NCI-H748 (cell line): ENCODE measurements around the gene CLSTN1.

Source experiments
- DNase-seq: peaks from one replicate; lab custom pipeline; 2025; ENCODE audit not compliant: unreplicated experiment; lab: John Stamatoyannopoulos, UW

The CLSTN1 gene

DNA sequence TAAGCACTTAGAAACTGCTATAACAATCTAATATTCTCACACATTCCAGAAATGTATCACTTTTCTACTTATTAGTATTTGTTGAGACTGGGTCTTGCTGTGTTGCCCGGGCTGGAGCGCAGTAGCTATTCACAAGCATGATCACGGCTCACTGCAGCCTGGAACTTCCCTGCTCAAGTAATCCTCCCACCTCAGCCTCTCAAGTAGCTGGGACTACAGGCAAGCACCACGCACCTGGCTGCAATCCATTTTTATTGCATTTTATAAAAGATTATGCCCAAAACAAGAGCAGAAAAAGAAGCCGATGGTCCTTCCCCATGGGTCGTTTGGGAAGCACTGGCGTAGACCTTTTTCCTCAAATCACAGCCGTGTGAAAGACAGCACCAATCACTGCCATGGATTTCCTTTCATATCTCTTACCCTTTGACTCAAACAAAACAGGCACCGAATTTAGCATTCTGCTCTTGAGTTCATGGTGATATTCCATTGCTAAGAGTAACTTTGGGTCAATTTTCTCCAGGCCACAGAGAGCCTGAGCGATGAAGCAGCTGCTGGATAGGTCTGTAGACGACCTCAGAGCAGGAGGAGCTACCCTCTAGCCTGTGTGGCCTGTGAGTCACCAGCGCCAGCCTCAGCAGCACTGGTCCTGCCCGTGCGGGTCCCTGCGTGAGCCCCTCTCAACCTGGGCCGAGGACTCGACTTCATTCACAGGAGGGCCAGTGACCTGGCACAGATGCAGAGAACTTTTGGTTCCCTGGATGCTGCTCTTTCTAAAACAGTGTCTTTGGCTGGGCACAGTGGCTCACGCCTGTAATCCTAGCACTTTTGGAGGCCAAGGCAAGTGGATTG is 91.4 kb downstream of the CLSTN1 start:
- no peak for DNase-seq

DNA sequence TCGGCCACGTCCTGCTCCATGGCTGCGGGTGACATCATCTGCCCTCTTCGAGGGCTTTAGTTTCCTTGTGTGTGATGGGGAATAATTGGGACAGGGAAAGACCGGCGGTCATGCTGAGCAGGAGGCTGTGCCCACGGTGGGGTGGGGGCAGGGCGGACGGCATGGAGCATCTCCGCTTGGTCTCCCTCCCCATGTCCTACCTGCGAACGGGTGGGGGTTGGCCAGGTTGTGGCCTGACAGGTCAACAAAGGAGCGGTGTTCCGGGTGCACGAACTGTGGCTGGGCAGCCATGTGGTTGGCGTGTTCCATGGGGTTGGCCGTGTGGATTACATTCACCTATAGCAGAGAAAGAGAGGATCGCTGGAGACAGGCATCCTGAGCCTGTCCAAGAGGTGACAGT is 92.2 kb downstream of the CLSTN1 start:
- no peak for DNase-seq

DNA sequence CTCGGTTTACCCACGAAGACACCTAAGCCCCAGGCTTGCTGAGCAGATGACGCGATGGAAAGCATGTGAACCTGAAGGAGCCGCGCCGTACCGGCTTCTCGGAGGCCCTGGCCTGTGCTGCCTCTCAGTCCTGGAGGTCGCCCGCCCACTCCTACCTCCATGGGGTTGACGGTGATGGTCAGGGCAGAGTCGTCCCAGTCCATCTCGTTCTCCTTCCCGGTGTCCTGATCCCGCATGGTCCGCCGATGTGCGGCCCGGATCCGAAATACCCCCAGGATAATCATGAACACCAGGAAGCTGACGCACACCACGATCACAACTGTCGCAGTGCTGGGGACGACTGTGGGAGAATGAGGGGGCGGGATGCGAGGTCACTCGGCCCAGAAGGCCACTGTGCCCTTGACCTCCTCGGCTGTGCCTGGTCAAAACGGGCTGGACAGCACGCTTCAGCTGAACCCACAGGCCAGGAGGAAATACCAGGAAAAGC is 92.7 kb downstream of the CLSTN1 start:
- DNase-seq, result no peak

DNA sequence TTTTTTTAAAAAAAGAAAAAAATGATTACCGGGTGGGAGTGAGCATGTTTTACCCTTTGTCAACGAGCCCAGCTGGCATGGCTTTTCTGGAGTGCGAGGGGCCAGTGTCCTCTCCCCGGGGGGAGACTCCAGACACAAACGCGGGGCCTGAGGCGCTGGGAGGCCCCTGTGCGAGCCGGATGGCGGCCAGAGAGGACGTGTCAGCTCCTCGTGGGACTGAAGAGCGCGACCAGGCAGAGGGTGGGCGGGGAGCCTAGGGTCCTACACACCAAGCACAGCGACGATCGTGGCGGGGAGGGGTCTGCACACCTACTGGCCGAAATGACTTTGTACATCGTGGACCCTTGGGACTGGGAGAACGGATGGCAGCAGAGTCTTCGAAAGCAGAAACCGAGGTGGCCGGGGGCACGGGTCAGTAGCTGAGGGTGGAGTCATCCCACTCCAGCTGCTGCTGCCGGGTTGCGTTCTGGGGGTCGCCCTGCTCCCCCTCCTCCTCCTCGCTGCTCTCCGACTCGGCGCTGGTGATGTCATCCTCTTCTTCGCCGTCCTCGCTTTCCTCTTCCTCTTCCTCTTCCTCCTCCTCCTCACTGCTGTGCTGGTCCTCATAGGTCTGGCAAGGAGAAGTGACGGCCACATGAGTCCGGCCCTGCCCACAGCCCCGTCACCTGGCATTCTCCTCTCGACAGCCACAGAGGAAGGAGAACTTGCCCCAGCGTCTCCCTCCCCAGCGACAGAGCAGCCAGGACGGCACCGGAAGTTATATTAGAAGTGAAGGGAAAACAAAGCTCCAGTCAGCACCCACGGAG is 93.5 kb downstream of the CLSTN1 start:
- DNase-seq, result no peak

DNA sequence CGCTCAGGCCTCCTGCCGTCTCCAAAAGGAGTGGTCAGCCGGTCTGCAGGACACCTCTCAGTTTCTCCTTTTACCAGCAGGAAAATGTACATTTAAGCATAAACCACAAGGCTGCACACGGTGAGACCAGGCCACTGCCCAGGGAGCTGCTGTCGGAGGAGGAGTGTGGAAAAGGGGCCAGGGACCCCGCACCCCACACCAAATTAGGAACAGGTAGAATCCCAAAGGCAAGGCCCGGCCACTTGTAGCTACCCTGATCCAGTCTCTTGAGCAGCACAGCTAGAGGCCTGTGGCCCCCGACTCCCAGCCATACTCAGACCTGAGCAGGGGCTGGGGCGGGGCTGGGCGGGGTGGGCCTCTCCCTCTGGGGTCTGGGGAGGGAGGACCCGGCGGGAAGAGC is 94.2 kb downstream of the CLSTN1 start:
- no peak for DNase-seq

DNA sequence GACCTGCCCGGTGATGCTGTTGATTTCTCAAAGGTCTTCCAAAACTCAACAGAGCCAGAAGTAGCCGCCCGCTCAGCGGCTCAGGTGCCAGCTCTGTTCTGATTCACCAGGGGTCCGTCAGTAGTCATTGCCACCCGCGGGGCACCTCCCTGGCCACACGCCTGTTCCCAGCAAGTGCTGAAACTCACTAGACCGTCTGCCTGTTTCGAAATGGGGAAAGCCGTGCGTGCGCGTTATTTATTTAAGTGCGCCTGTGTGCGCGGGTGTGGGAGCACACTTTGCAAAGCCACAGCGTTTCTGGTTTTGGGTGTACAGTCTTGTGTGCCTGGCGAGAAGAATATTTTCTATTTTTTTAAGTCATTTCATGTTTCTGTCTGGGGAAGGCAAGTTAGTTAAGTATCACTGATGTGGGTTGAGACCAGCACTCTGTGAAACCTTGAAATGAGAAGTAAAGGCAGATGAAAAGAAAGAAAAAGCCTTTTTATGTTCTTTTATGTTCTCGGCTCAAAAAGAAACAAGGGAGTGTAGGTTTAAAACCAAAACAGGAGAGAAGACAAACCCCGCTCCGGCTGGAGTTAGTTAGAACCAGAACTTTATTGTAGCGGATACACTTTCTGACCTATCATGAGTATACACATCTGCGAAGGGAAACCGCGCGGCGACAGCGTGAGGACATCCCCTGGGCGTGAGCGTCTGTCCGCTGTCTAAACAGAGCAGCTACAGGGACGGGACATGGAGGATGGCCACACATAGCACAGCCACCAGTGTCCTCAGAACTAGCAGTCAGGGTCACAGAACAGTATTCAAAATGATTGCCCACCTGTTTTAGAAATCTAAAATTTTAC is 95.1 kb downstream of the CLSTN1 start:
- DNase-seq, result no peak

DNA sequence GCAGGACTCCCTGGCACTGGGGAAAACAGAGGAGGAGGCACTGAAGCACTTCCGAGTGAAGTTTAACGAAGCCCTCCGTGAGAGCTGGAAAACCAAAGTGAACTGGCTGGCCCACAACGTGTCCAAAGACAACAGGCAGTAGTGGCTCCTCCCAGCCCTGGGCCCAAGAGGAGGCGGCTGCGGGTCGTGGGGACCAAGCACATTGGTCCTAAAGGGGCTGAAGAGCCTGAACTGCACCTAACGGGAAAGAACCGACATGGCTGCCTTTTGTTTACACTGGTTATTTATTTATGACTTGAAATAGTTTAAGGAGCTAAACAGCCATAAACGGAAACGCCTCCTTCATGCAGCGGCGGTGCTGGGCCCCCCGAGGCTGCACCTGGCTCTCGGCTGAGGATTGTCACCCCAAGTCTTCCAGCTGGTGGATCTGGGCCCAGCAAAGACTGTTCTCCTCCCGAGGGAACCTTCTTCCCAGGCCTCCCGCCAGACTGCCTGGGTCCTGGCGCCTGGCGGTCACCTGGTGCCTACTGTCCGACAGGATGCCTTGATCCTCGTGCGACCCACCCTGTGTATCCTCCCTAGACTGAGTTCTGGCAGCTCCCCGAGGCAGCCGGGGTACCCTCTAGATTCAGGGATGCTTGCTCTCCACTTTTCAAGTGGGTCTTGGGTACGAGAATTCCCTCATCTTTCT is 96.7 kb downstream of the CLSTN1 start:
- no peak for DNase-seq

DNA sequence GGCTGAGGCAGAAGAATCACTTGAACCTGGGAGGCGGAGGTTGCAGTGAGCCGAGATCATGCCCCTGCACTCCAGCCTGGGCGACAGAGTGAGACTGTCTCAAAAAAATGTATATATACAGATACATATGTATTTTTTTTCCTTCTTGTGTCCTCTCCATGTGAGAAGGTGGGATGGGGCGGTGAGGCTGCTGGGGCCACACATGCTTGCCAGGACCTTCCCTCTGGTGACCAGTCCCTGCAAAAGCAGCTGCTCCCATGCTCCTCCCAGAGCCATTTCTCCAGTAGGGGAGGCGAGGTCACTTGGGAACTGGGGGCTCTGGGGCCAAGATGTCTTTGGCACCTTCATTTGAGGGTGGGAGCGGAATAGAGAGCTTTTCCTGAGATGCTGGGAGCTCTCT is 97.4 kb downstream of the CLSTN1 start:
- no peak for DNase-seq

DNA sequence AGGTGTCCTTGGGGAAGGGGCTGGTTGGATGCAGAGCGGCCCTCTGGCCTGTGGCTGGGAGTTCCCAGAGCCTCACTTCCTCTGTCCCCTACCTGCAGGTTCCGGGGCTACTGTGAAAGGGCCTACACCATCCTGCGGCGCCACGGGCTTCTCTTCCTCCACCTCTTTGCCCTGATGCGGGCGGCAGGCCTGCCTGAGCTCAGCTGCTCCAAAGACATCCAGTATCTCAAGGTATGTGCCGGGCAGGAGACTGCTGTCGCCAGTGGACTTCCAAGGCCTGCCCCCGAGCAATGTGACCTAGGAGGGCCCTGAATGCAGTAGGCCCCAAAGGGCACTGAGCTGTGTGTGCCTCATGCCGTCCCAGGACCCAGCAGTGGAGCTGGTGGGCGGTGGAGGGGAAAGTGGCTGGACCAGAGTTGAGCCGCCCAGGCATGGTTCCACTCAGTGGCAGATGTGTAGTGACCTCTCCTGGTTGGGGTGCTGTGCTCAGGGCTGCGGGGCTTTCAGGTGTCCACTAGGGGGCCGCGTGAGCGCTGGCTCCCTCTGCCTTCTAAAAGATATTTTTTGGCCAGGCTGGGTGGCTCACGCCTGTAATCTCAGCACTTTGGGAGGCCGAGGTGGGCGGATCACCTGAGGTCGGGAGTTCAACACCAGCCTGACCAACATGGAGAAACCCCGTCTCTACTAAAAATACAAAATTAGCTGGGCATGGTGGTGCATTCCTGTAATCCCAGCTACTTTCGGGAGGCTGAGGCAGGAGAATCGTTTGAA is 98.9 kb downstream of the CLSTN1 start:
- DNase-seq, result peak; percentile 28

DNA sequence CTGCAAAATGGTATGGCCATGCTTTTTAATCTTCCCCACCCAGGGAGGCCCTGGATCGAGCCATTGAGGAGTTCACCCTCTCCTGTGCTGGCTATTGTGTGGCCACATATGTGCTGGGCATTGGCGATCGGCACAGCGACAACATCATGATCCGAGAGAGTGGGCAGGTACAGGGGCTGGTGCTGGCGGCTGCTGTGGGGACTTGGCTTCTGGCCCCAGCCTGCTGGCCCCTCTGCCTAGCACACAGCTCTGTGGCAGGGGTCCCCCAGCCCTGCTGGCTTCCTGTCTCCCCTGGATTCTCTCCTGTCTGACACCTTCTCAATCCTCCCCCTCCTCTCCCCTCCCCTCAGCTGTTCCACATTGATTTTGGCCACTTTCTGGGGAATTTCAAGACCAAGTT is 99.8 kb downstream of the CLSTN1 start:
- no peak for DNase-seq

DNA sequence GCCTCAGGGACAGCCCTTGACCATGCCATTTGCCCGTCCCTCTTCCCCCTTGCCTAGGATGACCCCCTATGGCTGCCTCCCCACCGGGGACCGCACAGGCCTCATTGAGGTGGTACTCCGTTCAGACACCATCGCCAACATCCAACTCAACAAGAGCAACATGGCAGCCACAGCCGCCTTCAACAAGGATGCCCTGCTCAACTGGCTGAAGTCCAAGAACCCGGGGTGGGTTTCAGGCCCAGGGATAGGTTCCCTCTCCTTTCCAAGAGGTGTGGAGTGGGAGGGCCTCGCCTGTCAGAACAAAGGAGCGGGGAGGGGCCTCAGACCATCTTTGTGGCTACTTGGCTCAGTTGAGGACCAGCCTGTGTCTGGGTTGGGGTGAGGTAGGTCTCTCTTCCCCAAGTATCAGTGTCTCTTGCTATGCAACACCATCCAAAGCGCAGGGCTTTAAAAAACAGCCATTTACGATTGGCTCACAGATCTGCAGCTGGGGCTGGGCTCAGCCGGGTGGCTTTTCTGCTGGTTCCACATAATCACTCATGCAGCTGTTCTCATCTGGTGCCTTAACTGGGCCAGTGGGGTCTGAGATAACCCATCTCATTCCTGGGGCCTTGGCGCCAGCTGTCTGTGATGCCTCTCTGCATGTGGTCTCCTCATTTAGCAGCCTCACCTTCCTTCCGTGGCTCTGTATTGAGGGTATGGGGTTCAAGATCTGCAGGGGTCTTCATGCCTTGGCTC is 100.5 kb downstream of the CLSTN1 start:
- no peak for DNase-seq

DNA sequence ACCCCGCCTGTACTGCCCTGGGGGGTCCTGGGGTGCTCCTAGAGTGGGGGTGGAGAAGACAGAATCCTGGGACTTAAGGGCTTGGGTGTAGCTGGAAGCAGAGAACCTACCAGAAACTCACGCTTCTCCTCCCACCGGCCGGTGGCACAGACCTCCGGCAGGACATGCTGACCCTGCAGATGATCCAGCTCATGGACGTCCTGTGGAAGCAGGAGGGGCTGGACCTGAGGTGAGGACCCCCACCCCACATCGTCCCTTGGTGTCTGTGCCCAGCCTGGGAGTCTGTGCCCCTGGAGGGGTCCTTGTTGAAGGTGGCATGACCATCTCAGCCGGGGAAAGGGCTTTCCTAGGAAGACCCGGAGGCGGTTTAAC is 101.4 kb downstream of the CLSTN1 start:
- no peak for DNase-seq

DNA sequence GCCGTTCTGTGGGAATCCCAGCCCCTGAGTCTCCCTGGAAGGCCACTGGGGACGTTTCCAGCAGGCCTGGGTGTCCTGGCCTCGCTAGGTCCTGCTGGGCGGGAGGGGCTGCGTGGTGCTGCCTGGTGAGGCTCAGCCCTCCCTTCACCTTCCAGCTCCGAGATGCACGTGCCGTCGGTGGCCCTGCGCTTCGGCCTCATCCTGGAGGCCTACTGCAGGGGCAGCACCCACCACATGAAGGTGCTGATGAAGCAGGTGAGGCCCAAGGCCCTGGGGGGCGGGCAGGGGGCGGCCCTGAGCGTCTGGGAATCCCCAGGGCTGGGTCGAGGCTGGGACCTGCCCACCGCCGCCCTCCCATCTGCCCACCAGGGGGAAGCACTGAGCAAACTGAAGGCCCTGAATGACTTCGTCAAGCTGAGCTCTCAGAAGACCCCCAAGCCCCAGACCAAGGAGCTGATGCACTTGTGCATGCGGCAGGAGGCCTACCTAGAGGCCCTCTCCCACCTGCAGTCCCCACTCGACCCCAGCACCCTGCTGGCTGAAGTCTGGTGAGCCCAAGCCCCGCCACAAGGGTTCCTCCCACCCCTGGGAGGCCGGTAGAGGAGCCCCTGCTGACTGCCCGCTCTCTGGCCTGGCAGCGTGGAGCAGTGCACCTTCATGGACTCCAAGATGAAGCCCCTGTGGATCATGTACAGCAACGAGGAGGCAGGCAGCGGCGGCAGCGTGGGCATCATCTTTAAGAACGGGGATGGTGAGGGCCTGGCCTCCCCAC is 102.0 kb downstream of the CLSTN1 start:
- peak; percentile 16 for DNase-seq

DNA sequence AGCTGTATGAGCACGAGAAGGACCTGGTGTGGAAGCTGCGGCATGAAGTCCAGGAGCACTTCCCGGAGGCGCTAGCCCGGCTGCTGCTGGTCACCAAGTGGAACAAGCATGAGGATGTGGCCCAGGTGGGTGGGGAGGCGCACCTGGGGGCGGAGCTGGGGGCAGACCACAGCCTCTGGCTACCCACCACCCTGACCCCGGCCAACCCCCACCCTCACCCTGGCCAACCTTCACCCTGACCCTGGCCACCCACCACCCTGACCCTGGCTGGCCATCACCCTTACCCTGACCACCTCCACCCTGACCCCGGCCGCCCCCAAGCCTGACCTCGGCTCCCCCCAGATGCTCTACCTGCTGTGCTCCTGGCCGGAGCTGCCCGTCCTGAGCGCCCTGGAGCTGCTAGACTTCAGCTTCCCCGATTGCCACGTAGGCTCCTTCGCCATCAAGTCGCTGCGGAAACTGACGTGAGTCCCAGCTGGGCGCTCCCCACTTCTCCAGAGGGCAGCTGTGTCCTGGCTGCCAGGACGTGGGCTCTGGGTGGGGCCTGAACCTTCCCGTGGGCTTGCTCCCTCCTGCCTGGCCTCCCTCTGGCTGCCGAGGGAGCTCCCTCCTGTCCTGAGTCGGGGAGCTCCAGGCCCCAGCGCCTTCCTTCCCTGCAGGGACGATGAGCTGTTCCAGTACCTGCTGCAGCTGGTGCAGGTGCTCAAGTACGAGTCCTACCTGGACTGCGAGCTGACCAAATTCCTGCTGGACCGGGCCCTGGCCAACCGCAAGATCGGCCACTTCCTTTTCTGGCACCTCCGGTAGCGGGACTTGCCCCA is 102.8 kb downstream of the CLSTN1 start:
- no peak for DNase-seq

DNA sequence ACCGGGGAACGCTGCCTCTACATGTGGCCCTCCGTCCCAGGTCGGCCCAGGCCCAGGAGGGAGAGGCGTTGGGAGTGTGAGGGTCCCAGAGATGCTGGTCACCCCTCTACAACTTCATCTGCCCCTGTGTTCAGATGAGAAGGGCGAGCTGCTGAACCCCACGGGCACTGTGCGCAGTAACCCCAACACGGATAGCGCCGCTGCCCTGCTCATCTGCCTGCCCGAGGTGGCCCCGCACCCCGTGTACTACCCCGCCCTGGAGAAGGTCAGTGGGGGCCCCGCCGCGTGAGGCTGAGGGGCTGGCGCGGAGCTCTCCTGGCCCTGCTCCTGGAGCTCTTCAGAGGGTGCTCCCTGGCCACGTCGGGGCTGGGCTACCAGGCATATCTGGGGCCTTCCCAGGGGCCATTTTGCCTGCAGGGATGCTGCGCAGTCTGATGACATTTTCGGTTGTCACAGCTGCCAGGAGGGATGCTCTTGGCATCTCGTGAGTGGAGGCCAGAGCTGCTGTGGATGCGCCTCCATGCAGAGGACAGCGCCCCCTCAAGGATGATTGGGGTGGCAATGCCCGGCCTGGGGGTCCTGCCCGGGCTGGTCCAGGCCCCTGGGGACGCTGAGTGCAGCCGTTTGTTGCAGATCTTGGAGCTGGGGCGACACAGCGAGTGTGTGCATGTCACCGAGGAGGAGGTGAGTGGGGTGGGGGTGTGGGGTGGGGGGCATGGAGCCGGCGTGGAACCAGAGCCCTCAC is 103.6 kb downstream of the CLSTN1 start:
- DNase-seq, result no peak

DNA sequence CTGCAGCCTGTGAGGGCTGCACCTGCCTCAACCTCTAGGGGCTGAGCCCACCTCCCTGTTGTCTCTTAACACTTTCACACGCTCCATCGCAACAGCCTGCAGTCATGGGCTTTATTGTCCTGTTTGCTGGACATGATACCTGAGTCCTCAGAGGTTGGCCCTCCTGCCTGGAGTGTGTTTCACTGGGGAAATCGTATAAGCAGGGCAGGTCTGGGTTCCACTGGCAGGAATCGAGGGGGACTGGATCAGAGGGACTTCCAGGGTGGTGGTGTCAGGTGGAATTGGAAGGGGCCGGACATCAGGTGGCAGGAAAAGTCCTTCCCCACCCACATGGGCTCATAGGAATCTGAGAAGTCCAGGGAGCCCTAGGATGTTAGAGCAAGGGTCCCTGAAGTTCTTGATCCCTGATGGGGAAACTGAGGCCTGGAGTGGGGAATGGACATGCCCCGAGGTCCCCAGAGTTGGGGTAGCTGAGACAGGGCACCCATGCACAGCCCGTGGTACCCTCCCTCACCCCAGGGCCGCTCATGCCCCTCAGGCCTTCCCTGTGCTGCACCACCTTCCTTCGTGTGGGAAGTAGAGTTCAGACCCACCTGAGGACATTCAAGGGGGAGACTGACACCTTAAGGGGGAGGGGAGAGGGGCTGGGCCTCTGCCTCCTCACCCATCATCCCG is 105.6 kb downstream of the CLSTN1 start:
- no peak for DNase-seq
